ENCODE measurements around the gene BTBD1.

DNA sequence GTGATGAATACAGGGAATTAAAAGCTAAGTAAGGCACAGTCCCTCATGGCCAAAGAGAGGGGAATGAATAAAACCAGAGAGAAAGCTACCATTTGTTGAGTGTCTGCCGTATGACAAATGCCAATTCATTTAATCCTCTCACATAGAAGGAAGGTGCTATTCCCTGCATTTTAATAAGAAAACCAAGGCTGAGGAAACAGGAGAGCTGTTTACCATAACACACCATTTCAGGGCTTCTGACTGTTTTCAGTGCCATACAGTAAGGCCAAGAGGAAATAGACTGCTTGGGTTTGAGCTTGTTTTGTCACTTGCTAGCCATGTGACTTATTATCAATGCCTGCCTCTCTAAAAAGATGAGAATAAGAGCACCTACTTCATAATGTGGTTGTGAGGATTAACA, 10.1 kb downstream of the BTBD1 start:
- TF ChIP-seq EZH2 (IDR thresholded peaks at IDR 0.05; ENCODE audit: borderline replicate concordance, low read depth, low read length, severe bottlenecking): no peak
- TF ChIP-seq, protein P1, sequence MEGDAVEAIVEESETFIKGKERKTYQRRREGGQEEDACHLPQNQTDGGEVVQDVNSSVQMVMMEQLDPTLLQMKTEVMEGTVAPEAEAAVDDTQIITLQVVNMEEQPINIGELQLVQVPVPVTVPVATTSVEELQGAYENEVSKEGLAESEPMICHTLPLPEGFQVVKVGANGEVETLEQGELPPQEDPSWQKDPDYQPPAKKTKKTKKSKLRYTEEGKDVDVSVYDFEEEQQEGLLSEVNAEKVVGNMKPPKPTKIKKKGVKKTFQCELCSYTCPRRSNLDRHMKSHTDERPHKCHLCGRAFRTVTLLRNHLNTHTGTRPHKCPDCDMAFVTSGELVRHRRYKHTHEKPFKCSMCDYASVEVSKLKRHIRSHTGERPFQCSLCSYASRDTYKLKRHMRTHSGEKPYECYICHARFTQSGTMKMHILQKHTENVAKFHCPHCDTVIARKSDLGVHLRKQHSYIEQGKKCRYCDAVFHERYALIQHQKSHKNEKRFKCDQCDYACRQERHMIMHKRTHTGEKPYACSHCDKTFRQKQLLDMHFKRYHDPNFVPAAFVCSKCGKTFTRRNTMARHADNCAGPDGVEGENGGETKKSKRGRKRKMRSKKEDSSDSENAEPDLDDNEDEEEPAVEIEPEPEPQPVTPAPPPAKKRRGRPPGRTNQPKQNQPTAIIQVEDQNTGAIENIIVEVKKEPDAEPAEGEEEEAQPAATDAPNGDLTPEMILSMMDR (IDR thresholded peaks at IDR 0.05; ENCODE audit: borderline replicate concordance, extremely low read depth, low read length, poor library complexity, severe bottlenecking): no peak
